Fibroblast of skin of right quadriceps (primary cell): ENCODE measurements around the gene GGTLC2.
"Not testable (repeated sequence)": the region's sequence is repeated elsewhere in the genome, so short reads cannot be mapped to it uniquely, and the experiment has no call there.

Experiments
- DNase-seq: peaks from one replicate; pipeline ENCODE4 v3.0.0-alpha.2; 2013

The GGTLC2 gene

DNA sequence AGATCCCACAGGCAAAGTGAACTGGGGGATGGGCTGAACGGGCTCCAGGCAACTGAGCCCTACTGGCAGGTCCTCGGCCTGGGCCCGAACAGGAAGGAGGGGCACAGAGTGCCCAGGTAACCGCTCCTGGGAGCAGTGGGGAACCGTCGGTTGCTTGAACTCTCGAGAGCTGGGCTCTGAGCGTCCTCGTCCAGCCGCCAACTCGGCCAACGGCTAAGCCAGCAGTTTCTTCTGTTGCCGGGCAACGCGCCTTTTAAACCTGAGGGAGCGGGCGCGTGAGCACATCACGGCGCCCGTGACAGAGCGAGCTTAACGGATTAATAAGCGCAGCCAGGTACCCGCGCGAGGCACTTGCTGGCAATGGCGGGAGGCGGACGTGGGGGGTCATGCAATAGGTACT, at the start of gene GGTLC2:
Gene GGTLC2, plus strand, starts transcription at position 301 of the 400 bp plus-strand sequence. CDS start 1,732 bp downstream, outside the sequence.
- DNase-seq: not testable (repeated sequence)

GRCh38 chr22:22595001-22595835, 49.2 kb upstream of the GGTLC2 start:
- no peak for DNase-seq

DNA sequence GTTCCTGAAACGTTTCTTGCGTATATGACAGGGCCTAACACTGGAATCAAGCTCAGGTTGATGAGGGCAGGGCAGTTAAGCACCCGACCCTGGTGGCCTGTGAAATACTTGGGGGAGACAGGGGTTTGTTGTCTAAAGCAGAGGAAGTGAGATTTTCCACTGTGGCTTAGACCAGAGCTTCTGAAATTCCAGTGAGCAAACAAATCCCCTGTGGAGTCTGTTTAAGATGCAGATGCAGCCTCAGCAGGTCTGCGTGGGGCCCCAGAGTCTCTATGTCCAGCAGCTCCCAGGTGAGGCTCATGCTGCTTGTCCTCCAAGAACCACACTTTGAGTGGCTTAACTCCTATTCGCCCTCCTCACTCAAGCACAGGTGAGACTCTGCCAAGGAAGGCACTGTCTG, 46.3 kb upstream of the GGTLC2 start:
- no peak for DNase-seq

GRCh38 chr22:22599248-22599647, 45.2 kb upstream of the GGTLC2 start:
- no peak for DNase-seq

GRCh38 chr22:22600531-22601261, 43.7 kb upstream of the GGTLC2 start:
- DNase-seq: no peak

DNA sequence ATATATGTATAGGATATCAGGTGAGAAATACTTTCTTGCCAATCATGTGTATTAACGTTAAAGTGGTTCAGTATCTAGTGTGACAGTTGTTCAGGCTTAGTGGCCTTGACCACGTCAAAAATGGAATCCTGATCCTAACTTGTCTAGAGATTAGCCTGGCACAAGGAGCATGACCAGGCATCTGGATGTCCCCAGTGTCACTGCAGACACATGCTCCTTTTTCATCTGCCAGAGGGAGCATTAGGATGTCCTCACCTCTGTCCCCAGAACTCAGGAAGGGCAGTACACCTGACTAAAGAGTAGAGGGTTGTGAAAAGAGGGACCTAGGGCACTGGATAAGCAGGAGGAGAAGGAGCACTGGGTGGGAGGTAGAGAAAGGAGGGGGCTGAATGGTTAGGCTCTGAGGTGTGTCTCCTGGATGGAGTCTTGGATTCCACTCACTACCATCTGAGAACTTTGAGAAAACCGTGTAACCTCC, 40.9 kb upstream of the GGTLC2 start:
- no peak for DNase-seq

DNA sequence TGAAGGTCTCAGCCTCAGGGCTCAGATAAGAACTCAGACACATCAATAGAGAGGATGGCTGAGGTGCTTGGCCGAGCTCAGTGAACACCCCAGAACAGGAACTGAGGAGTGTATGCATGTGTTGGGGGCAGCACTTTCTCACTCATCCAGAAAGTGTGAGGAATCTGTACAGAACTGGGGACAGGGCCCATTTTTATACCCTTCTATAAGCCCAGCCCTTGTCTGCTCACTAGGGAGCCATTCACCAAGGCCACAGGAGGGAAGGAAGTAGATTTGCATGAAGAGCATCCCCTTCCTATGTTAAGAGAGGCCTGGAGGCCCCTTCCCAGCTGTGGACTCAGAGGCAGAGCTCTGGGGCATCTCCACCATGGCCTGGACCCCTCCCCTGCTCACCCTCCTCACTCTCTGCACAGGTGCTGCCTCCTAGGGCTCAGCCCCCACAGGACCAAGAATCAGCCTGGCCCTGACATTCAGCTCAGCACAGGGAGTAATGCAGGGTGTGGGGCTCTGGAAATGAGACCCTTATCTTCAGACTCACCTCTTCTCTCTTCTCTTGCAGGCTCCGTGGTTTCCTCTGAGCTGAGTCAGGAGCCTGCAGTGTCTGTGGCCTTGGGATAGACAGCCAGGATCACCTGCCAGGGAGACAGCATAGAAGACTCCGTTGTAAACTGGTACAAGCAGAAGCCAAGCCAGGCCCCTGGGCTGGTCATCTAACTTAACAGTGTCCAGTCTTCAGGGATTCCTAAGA, 39.9 kb upstream of the GGTLC2 start:
- no peak for DNase-seq

DNA sequence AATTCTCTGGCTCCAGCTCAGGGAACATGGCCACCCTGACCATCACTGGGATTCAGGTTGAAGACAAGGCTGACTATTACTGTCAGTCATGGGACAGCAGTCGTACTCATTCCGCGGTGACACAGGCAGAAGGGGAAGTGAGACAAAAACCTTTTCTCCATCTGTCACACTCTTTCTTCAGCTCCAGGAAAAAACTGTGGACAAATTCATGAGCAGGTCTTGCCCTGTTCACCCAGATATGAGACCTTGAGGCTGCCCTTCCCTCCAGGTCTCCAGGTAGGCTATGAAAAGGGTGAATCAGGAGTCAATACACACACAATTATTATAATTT, 39.4 kb upstream of the GGTLC2 start:
- DNase-seq: no peak

- DNase-seq: not testable (repeated sequence)
Observed at GRCh38 chr22:22608022-22608421, 36.4 kb upstream of the GGTLC2 start.

GRCh38 chr22:22609291-22609690, 35.1 kb upstream of the GGTLC2 start:
- no peak for DNase-seq

DNA sequence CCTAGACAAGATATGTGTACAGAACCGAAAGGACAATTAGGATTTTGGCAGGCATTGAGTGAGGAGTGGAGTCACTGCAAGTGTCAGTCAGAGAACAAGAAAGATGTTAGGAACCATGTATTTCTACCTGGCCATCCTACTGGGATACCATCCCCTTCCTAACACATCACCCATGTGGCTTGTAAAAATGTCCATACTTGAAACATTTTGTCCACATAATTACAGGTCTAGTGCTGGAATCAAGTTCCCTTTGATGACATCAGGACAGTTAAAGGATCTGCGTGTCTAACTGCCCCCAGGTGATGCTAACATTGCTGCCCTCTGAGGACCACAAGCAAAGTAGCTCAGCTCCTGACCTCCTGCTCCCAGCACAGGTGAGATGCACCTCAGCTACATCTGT, 31.9 kb upstream of the GGTLC2 start:
- no peak for DNase-seq

- DNase-seq: no peak
Observed at GRCh38 chr22:22614065-22614464, 30.3 kb upstream of the GGTLC2 start.

- DNase-seq: no peak
Observed at GRCh38 chr22:22616636-22617035, 27.8 kb upstream of the GGTLC2 start.

GRCh38 chr22:22618448-22618847, 26.0 kb upstream of the GGTLC2 start:
- no peak for DNase-seq

DNA sequence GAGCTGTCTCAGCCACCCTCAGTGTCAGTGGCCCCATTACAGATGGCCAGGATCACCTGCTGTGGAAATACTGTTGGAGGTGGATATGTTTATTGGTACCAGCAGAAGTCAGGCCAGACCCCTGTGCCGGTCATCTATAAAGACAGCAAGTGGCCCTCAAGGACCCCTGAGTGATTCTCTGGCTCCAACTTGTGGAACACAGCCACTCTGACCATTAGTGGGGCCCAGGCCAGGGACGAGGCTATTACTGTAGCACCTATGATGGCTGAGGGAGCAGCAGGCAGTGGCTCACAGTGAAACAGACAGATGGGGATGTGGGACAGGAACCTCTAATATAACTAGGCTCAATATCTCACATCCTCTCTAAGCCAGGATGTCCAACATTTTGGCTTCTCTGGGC, 25.5 kb upstream of the GGTLC2 start:
- no peak for DNase-seq

GRCh38 chr22:22619765-22620414, 24.5 kb upstream of the GGTLC2 start:
- DNase-seq: no peak

GRCh38 chr22:22628546-22629495, 15.6 kb upstream of the GGTLC2 start:
- DNase-seq: not testable (repeated sequence)

GRCh38 chr22:22631223-22631652, 13.2 kb upstream of the GGTLC2 start:
- not testable (repeated sequence) for DNase-seq

- DNase-seq: not testable (repeated sequence)
Observed at GRCh38 chr22:22632226-22632625, 12.2 kb upstream of the GGTLC2 start.

DNA sequence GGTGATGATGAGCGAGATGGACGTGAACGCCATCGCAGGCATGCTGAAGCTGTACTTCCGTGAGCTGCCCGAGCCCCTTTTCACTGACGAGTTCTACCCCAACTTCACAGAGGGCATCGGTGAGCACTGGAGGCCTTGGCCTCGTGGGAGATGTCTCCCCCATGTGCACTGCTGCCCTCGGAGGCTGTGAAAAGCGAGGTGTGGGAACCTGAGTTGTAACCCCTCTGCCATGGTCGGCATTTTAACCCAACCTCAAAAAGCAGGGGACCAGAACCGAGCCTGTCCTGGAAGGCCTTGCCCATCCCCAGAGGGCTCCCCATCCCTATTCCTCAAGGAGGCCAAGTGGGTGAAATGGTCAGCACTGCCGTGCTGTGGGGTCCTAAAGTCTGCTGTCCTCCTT, 10.9 kb upstream of the GGTLC2 start:
- DNase-seq: not testable (repeated sequence)

DNA sequence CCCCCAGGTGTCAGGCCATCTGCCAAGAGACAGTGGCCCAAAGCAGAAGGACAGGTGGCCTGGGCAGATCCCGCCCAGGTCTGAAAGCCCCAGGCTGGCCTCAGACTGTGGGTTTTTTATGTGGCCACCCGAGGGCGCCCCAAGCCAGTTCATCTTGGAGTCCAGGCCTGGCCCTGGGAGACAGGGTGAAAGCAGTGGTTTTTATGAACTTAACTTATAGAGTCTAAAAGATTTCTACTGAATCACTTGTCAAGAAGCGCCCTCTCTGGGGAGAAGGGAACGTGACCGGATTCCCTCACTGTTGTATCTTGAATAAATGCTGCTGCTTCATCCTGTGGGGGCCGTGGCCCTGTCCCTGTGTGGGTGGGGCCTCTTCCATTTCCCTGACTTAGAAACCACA, 8.2 kb upstream of the GGTLC2 start:
- not testable (repeated sequence) for DNase-seq

DNA sequence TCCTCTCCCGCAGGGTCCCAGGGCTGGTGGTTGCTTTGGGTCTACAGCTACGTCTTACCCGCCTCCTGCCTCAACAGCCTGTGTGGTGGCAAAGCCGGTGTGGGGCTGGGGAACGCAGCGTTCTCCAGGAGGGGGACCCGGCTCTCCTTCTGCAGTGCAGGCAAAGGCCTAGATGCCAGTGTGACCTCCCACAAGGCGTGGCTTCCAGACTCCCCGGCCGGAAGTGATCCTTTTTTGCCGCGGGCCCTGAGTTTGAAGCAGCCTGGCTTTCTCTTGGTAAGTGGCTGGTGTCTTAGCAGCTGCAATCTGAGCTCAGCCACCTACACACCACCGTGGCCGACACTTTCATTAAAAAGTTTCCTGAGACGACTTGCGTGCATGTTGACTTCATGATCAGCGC, 6.1 kb upstream of the GGTLC2 start:
- DNase-seq: not testable (repeated sequence)
